NCI-H2081 treated with DMSO at 0.1 percent for 48 hours (cell line): Measurements from ENCODE around the gene DEPDC7.
"Not testable (repeated sequence)": the region's sequence is repeated elsewhere in the genome, so short reads cannot be mapped to it uniquely, and the experiment has no call there.

Experiments
- DNase-seq: peaks from one replicate; lab custom pipeline; 2025; lab: John Stamatoyannopoulos, UW

DEPDC7 gene

DNA sequence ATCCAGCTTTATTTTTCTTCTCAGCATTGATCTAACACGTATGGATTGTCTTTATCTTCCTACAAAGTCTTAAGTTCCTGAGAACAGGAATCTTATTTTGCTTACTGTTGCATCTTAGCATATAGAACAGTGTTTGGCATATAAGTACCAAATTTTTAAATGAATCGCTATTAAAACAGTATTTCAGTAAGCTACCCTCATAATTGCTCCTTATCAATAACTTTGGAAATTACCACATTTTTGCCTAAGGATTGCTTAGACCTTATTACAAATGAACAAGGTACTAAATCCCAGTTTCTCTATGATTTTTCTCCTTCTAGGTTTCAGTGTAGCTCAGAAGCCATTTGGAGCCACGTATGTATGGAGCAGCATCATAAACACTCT lies 9.7 kb downstream of the DEPDC7 start:
- no peak for DNase-seq

DNA sequence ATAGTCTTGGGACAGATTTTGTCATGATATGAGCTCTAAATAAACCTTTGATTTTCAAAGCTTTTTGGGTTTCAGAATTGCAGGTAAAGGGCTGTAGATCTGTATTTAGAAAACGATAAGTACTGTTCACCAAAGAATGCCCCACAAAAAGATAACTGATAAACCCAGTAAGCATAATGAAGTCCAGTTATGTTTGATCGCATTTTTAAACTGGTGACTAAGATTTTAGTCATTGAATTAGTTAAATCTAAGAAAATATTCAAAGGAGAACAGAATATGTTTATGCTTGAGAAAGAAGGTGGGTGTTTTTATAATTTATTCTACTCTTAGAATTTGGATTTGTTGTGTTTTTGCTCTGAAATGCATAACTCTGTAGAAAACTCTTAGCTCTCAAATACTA lies 11.6 kb downstream of the DEPDC7 start:
- DNase-seq = no peak

DNA sequence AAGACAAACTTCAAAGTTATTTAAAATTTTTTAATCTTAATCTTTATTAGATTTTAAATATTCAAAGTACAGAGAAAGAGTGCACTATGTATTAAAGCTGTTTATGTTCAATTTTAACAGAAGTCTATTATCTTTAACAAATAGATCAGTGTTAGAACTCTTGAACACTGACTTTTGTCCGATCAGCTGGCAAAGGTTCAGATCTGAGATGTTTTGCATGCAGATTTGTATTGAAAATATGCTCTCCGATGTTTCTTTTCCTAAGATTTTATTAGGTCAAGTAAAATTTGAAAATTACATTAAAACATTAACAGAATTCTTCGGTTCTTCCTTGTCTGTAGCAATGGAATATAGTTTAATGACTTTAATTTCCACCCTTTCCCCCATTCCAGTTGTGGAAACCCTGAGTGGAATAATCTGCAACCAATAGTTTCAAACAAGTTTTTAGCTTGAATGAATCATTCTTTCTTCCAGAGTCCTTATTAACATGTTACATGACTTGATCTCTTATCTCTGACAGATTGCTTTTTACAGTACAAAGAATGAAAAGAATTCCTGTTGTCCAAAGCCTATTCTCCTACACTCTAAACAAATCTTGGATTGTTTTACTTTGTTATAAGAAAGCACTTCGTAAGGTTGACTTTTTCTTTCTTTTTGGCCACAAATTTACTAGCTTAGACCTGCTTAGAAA lies 12.3 kb downstream of the DEPDC7 start:
- DNase-seq = no peak

DNA sequence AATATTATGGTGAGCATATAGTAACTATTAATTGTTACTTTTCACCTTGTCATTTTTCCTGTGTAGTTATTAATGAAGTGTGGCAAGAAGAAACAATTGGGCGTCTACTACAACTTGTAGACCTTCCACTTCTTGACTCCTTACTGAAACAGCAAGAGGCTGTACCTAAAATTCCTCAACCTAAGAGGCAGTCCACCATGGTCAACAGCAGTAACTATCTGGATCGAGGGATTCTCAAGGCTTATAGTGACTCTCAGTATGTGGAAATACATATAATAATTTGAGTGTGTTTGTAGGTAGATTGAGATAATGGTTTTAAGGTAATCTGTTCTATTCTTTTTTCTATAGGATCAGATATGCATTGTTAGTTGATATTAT lies 12.8 kb downstream of the DEPDC7 start:
- no peak for DNase-seq

DNA sequence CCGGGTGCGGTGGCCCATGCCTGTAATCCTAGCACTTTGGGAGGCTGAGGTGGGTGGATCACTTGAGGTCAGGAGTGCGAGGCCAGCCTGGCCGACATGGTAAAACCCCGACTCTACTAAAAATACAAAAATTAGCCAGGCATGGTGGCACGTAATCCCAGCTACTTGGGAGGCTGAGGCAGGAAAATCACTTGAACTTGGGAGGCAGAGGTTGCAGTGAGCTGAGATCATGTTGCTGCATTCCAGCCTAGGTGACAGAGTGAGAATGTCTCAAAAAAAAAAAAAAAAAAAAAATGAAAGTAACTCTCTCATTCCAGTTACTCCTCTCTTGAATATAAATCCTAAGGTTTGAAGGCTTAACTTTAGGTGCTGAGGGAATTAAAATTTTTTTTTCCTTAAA lies 13.5 kb downstream of the DEPDC7 start:
- DNase-seq = not testable (repeated sequence)

DNA sequence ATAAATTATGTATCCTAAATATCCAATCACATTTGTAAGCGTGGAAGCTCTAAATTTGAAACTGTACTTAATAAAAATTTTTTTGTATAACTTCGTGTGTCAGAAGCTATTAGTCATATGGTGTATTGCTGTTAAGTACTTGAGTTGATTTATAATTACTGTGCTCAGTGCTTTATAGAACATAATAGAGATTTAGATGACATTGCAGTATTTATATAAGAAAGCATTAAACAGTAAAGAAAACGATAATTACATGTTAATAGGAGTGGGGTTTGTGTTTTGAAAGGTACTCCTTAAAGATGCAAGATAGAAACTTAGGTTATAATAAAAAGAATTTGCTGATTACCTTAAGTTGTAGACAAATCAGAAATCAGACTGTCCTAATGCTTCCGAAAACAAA lies 17.8 kb downstream of the DEPDC7 start:
- DNase-seq = no peak

DNA sequence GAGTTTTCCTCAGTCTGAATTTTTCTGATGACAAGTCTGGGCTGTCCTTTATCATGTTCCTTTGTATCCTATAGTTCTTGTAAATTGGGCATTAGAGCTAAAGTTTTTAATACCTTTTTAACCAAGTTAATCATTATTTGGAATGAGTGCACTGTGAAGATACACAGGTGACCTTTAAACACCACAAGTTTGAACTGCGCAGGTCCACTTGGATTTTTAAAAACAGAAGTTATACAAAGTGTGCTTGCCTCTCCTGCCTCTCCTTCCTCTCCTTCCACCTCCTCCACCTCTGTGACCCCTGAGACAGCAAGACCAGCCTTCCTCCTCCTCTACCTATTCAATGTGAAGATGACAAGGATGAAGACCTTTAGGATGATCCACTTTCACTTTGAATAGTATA lies 19.3 kb downstream of the DEPDC7 start:
- DNase-seq = no peak

DNA sequence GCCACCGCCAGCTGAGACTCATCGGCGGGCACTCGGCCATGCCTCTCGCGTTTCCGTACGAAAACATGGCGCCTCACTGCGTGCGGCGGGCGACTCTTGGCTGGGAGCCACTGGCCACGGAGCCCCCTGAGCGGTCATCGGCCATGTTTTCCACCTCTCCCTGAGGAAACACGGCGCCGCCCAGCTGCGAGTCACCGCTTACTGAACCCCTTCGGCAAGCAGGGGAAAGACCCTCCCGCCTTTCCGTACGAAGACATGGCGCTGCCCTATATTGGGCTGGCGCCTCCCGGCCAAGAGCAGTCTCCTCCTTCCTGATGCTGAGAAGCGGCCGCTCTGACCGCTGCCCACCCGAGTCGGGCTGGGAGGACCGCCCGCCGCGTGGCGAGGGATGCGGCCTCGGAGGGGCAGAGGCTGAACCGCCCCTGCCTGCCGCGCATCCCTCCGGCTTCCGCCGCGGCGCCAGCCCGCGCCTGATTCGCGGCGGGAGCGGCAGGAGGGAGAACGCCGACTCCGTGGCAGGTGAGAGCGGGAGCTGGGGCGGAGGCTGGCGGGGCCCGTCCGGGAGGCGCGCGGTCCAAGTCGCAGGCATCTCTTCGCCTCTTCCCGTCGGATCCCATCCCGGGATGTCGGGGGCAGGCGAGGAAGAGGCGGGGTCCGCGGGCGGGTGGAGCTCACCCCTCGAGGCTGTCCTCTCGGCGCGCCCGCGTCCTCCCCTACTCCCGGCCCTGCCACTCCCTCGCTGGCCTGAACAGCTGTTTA lies 23.8 kb downstream of the DEPDC7 start, which contains the start of gene TCP11L1:
TSS of gene TCP11L1 (plus strand) at position 299 of the 759 bp plus-strand sequence. CDS start 4,202 bp downstream, outside the sequence.
- DNase-seq = no peak

DNA sequence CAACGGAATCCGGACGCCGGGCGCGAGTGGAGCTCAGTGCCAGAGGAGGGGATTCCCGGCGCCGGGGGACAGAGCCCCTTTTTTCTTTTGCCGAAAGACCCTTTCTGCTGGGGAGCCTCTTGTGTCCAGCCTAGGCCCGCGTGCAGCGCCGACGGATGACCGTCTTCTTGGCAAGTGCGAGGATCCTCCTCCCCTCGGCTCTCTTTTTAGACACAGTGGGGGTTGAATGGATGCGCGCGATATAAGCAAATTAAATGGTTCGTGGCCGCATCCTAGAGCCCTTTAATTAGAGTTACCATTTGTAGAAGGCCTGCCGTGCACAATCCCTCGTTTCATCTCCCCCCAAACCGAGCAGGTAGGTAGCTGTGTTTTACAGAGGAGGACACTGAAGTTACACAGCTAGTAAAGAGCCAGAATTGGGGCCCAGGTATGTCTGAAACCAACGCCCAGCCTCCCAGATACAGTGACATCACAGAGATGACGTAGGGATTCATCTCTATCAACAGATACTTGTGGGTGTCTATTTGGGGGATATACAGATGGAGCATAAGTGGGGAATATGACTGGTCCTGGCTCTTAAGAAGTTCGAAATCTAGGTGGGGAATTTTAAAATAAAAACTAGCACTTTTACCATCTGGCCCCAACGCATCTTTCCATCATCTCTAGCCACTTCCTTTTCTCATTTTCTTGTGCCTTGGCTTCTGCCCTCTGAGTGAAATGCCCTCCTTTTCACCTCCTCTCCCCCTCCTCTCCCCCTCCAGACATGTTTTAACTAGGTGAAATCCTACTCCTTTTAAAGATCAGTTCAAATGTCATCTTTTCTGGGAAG lies 24.6 kb downstream of the DEPDC7 start:
- DNase-seq = no peak

DNA sequence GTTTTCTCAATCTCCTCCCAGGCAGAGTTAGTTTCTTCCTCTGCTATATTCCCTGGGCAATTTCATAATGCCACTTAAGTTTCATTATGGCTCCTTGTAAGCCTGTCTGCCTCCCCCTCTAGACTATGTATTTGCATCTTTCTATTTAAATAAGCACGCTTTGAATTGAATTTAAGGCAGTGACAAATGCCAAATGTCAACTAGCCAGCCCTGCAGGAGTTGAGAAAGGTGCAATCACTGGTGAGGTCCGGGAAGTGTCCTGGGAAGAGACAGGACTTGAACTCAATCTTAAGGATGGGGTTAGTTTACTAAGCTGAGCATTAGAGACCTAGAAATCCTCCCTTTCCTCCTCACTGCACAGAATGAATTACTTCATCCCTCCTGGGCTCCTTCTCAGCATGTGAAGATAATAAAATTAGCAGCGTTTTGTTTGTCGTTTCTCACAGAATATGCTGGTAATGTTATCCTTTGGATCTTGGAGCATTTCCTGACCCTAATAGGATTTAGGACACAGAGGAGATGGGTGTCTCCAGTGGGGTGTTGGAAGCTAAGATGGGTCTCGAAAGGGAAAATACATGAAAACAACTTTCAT lies 25.3 kb downstream of the DEPDC7 start:
- DNase-seq = no peak

DNA sequence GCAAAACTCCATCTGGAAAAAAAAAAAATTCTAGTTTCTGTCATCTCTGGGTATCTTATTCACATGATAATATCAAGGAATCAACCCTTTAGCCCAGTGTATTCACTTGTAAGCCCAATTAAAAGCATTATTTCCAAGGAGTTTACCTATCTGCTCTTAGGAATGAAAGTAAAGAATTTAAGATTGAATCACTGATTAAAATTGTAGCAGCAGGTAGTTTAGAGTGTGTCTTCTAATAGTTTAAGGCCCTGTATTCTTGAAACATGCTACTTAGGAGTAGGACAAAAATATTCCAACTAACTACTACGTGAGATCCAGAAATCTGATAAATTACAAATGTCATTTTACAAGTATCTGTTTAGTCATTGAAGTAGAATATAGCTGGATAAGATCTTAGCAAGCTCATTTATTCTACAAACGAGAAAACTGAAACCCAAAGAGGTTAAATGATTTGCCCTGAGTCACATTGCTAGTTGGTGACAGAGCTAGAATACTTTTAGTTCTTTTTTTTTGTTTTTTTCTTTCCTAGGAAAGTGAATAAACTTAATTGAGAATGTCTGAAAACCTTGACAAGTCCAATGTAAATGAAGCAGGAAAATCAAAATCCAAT lies 27.6 kb downstream of the DEPDC7 start:
- DNase-seq = no peak

DNA sequence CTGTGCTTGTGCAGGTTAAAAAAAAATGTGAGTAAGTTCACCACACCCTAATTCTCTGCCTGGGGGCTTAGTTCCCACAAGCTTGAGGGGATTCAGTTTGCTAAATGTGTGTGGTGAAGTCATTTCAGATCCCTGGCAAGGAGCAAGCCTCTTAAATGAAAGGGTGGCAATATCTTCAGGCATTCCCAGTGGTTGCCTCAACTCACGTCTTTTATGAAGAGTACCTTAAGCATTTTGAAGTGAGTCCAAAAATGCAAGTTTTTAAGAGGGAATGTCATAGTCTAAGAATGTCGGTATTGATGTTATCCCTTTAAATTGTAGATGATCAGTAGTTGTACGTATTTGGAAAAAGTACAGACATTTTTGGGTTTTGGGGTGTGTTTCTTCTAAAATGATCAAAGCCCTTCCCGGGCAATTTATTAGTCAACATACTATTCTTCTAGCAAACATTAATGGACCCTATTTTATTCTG lies 28.6 kb downstream of the DEPDC7 start:
- no peak for DNase-seq

DNA sequence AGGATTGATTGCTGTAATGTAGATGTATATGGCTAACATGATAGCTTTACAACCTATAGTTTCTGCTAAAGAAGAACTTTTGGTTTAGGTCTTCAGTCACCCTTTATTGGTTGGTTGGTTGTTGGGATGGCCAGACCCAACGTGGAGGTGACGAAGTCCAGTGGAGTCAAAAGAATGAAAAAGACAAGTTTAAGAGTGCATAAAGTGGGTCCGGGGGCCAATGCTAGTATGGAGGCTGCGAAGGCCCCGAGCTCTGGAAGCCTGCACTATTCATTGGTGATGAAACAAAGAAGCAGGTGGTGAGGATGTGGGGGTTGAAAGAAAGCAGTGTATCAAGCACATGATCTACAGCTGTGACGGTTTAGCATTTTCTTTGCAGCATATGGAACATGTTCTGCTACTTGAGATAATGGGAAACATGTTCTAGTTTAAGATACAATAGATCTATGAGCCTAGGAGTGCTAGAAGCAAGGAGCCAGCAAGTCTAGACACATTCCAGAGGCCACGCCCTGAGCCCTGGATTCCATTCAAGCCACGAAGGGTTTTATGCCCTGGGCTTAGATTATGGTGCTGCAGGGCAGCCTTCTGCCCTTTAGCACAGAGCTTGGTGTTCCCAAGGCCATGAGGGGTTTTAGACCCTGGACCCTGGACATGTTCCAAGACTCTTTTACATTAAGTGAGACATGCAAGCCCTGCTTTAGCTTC lies 30.0 kb downstream of the DEPDC7 start:
- no peak for DNase-seq

DNA sequence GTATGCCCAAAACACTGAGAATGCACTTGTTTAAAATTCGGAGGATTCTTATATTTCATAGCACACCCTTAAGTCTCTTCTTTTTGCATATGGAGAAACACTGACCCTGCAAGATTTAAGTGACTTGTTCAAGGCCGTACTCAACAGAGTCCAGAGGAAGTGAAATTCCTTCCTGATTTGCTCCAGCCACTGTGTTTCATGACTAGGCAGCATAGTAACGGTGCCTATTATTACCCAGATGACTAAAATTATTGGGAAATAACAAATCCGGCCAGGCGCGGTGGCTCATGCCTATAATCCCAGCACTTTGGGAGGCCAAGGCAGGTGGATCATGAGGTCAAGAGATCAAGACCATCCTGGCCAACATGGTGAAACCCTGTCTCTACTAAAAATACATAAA lies 33.0 kb downstream of the DEPDC7 start:
- DNase-seq = not testable (repeated sequence)

DNA sequence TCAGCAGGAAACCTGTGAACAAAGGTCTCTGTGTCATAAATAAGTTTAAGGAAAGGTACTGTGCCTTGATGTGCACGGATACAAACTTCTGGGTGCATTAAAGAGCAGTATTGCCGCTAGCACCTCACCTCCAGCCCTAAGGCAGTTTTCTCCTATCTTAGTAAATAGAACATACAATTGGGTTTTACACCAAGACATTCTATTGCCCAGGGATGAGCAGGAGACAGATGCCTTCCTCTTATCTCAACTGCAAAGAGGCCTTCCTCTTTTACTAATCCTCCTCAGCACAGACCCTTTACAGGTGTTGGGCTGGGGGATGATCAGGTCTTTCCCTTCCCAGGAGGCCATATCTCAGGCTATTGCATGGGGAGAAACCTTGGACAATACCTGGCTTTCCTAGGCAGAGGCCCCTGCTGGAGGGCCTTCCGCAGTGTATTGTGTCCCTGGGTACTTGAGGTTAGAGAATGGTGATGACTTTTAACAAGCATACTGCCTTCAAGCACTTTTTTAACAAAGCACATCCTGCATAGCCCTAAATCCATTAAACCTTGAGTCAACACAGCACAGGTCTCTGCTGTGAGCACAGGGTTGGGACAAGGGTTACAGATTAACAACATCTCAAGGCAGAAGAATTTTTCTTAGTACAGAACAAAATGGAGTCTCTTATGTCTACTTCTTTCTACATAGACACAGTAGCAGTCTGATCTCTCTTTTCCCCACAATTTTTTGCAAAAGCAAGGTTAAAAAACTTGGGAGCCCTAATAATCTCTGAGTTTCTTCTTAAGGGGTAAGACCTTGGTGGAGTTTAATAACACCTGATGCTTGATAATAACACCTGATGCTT lies 34.1 kb downstream of the DEPDC7 start:
- not testable (repeated sequence) for DNase-seq

DNA sequence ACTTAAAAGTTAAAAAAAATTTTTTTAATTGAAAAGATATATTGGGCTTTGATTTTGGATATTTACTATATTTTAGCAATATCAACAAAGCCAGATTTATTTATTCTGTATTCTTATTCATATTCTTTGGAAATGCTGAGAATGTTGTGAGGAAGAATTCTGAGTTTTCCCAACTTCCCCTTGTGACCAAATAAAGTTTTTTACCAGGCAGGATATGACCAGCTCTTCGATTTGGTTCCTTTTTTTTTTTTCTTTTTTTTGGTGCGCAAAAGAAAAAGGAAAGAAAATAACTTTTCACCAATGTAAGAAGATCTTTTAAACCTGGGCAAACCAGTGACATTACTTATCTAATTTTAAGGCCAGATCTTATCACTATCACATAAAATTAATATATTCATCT lies 36.6 kb downstream of the DEPDC7 start:
- DNase-seq = no peak

DNA sequence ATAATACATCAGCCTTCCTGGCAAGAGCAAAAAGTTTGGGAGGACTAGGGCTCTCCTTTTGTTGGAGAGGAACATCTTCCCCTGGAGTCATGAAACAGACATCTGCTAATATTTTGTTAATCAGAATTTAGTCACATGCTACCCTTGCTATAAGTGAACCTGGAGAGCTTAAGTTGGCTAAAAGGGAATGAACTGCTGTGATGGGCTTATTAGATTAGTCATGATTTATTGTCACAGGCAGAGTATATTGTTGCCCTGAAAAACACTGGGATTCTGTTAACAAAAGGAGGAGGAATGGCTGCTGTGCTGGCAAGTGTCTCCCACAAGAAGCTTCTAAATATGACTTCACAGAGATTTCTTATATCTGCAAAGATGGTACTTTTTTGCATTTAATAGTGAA lies 39.7 kb downstream of the DEPDC7 start:
- DNase-seq = no peak

DNA sequence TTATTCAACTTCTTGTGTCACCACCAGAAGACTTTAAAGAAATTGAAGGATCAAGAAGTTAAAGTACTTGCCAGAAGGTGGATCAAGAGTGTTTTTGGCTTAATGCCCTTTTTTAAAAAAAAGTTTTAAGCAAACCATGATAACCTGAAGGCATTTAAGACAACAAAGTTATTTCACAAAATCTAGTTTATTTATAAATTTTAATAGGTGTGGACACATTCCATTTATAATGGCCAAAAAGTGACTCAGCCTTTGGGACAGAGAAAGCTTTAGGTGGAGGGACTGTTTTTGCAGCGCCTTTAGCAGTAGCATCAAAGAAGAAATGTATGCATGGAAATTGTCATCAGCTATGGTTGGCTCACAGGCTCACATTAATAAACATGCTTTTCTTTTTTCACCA lies 41.6 kb downstream of the DEPDC7 start:
- no peak for DNase-seq

DNA sequence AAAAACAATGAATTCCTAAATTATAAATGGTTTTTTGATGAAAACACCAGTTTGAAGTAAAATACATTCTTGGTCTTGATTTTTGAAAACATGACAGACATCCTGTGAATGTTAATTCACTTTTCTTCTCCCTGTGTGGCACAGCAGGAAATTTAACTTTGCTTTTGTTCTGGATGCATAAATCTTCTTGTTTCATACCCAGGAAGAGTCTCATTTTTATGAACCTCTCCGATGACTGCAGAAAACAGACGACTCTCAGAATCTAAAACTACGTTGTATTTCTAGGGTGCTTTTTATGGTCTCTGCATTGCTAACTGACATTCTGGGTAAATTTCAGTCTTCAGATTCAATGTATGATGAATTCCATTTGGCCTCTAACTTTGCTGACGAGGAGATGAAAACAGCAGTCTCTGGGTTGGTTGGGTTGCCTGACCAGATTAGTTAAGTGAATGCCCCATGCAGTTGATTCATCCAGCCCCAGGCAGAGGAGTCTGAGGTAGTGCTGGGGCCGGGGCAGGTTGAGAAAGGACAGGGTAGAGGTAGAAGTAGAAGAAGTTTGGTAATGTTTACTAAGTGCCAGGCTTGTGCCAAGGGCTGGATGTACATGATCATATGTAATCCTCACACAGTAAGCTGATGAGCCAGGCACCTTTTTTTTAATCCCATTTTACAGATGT lies 43.8 kb downstream of the DEPDC7 start:
- no peak for DNase-seq

DNA sequence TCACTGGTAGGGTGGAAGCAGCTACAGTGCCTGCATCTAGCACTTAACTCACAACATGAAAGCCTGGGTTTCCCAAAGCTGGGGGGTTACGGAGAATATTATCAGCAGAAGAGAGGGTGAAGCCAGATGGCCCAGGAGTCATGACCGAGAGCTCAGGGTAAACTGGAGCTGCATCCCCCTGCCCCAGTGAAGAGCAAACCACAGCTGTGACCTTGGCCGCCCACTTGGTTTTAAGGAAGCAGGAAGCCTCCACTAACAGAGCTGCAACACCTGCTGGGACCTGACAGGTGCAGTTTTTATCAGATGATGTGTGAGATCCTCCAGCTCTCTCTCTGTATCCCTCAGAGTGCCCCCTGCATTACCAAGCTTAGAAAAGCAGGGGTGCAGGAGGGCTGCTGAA lies 44.6 kb downstream of the DEPDC7 start:
- no peak for DNase-seq
